Activated CD8-positive, alpha-beta memory T cell treated with anti-CD3 and anti-CD28 coated beads for 48 hours (primary cell): ENCODE results near the gene ZNF688.
A peak's percentile ranks its signal among the peaks of the same experiment; 100 is the strongest.
"Not testable (repeated sequence)": the region's sequence is repeated elsewhere in the genome, so short reads cannot be mapped to it uniquely, and the experiment has no call there.

Experiments
- DNase-seq, 3 experiments: peaks; one replicate each; pipeline ENCODE4 v3.0.0-alpha.2; 2020; ENCODE audit warnings: low read depth in 2 of 3, low spot score in 2 of 3

ZNF688 gene

GRCh38 chr16:30557957-30558788 is 13.3 kb downstream of the ZNF688 start, which contains the start of gene ZNF764:
Gene ZNF764, minus strand, starts transcription at chr16:30558374. Its CDS starts 192 bp downstream, at chr16:30558182.
- DNase-seq = peak; percentile 76 to 96 (median 88)

GRCh38 chr16:30557707-30557956 is 13.9 kb downstream of the ZNF688 start:
- DNase-seq = no peak

- no peak for DNase-seq
Measured at GRCh38 chr16:30556125-30556473, 15.4 kb downstream of the ZNF688 start.

GRCh38 chr16:30555315-30556124 is 16.0 kb downstream of the ZNF688 start:
- DNase-seq = no peak

GRCh38 chr16:30554557-30555314 is 16.8 kb downstream of the ZNF688 start:
- no peak for DNase-seq

- no peak for DNase-seq
Measured at GRCh38 chr16:30553393-30553899, 18.1 kb downstream of the ZNF688 start.

- DNase-seq = no peak
Measured at GRCh38 chr16:30552956-30553355, 18.6 kb downstream of the ZNF688 start.

GRCh38 chr16:30551781-30552180 is 19.7 kb downstream of the ZNF688 start:
- DNase-seq = no peak

GRCh38 chr16:30548416-30549253 is 22.9 kb downstream of the ZNF688 start:
- no peak for DNase-seq

- no peak for DNase-seq
Measured at GRCh38 chr16:30546115-30546514, 25.4 kb downstream of the ZNF688 start.

GRCh38 chr16:30543067-30543466 is 28.4 kb downstream of the ZNF688 start:
- no peak for DNase-seq

GRCh38 chr16:30541502-30542329 is 29.8 kb downstream of the ZNF688 start:
- no peak for DNase-seq

GRCh38 chr16:30540916-30541464 is 30.5 kb downstream of the ZNF688 start:
- DNase-seq = not testable (repeated sequence)

- DNase-seq = not testable (repeated sequence)
Measured at GRCh38 chr16:30539986-30540526, 31.5 kb downstream of the ZNF688 start.

- DNase-seq = no peak
Measured at GRCh38 chr16:30539000-30539964, 32.2 kb downstream of the ZNF688 start.

- DNase-seq = not testable (repeated sequence)
Measured at GRCh38 chr16:30536391-30537024, 35.0 kb downstream of the ZNF688 start.

GRCh38 chr16:30535777-30536190 is 35.7 kb downstream of the ZNF688 start:
- DNase-seq = peak in 2 of 3 experiments; percentile 58
